PC-9 (cell line): ENCODE measurements around the gene ITPKC. TPM values are rescaled to one million over a fixed set of nuclear protein-coding genes. Genes with fewer than 3 reads are reported as not detected.

Experiments used
- BruUV-seq: library from RNA; stranded (reverse); fragments of 400-500 nt; replicated peaks from 2 replicates; lab custom pipeline; 2021; lab: Mats Ljungman, UMichigan
- CTCF ChIA-PET: fragments of 300-600 bp; sonication (Branson Sonifier 250); formaldehyde crosslinking; loops from one replicate; lab custom pipeline; 2022; ENCODE audit warnings: antibody characterized with exemption; lab: Charles Lee
- POLR2A ChIA-PET: fragments of 300-600 bp; sonication (Branson Sonifier 250); formaldehyde crosslinking; loops from one replicate; lab custom pipeline; 2022; ENCODE audit warnings: antibody characterized with exemption; ENCODE audit not compliant: unreplicated experiment; lab: Charles Lee
- DNase-seq, 2 experiments: peaks; one replicate each; pipeline versions ENCODE4 v3.0.0 to v3.0.0-alpha.2; 2015 to 2022; ENCODE audit warnings: mixed read lengths in 1 of 2
- H2AFZ ChIP-seq: fragments of 200-600 bp; sonication (generic); 2 replicates; pipeline ENCODE4 v1.8.1; 2017; ENCODE audit warnings: antibody characterized with exemption
- H3F3A ChIP-seq: fragments of 200-600 bp; sonication (generic); 2 replicates; pipeline ENCODE4 v1.8.1; 2017; ENCODE audit warnings: antibody characterized with exemption, mild to moderate bottlenecking, low read depth; ENCODE audit not compliant: insufficient read depth
- H3K27ac ChIP-seq: fragments of 200-600 bp; sonication (generic); 2 replicates; pipeline ENCODE4 v1.6.1; 2016; ENCODE audit warnings: mixed run types
- H3K27me3 ChIP-seq: fragments of 200-600 bp; sonication (generic); 2 replicates; pipeline ENCODE4 v1.6.1; 2016; ENCODE audit warnings: low read depth, mixed run types; ENCODE audit not compliant: insufficient read depth
- H3K36me3 ChIP-seq: fragments of 200-600 bp; sonication (generic); 2 replicates; pipeline ENCODE4 v1.6.1; 2016; ENCODE audit warnings: low read depth, mixed run types
- H3K4me1 ChIP-seq: fragments of 200-600 bp; sonication (generic); replicated peaks from 2 replicates; pipeline ENCODE4 v1.6.1; 2016; ENCODE audit warnings: mixed run types; ENCODE audit not compliant: insufficient read depth
- H3K4me2 ChIP-seq: fragments of 200-600 bp; sonication (generic); 2 replicates; pipeline ENCODE4 v1.6.1; 2017; ENCODE audit warnings: mixed run types
- H3K4me3 ChIP-seq: fragments of 200-600 bp; sonication (generic); 2 replicates; pipeline ENCODE4 v1.6.1; 2016; ENCODE audit warnings: mixed run types
- H3K79me2 ChIP-seq: fragments of 200-600 bp; sonication (generic); 2 replicates; pipeline ENCODE4 v1.6.1; 2017; ENCODE audit warnings: low read depth, mixed run types
- H3K9me2 ChIP-seq: fragments of 200-600 bp; sonication (generic); 2 replicates; pipeline ENCODE4 v1.8.1; 2017; ENCODE audit warnings: mild to moderate bottlenecking; ENCODE audit not compliant: insufficient read depth
- H3K9me3 ChIP-seq: fragments of 200-600 bp; sonication (generic); 2 replicates; pipeline ENCODE4 v1.8.1; 2016; ENCODE audit warnings: low read depth; ENCODE audit not compliant: insufficient read depth
- H4K20me1 ChIP-seq: fragments of 200-600 bp; sonication (generic); 2 replicates; pipeline ENCODE4 v1.8.1; 2017; ENCODE audit not compliant: insufficient read depth
- EZH2 ChIP-seq: fragments of 200-600 bp; sonication (generic); IDR thresholded peaks from 2 replicates; pipeline ENCODE4 v1.8.0; 2017; ENCODE audit warnings: antibody characterized with exemption, low read depth
- intact Hi-C: fragments of 100-400 bp; cut with micrococcal nuclease; formaldehyde crosslinking; loops from one replicate; pipeline ENCODE4 v1.10.0; 2022; ENCODE audit not compliant: unreplicated experiment
- total RNA-seq: library from RNA; stranded (reverse); gene quantifications from 2 replicates; pipeline ENCODE4 v1.2.3, GENCODE V29; 2021
- TF ChIP-seq, protein P1 (sequence below): fragments of 200-600 bp; sonication (generic); conservative IDR thresholded peaks from 2 replicates; pipeline ENCODE4 v1.6.1; 2017; ENCODE audit warnings: mixed run types, antibody characterized with exemption, mild to moderate bottlenecking, moderate library complexity

Gene ITPKC
- total RNA-seq, 1 experiment from 2014 or later: 17.6 TPM

DNA sequence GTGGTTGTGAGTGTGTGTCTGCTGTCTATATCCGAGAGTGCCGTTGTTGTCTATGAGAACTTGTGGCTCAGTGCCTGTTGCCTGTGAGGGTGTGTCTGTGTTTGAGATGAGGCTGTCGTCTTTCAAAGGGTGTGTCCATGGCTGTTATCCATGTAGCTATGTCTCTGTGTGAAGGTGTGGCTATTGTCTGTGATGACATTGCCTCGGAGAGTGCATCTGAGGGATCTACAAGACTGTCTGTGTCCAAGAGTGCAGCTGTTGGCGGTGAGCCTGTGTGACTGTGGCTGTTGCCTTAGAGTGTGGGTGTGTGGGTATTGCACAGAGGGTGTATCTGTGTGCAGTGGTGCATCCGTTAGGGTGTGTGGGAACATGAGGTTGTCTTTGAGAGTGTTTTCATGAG, 31.3 kb upstream of the ITPKC start:
- CTCF ChIA-PET: no interaction called here
- POLR2A ChIA-PET: no interaction called here
- BruUV-seq: no TSS peak

DNA sequence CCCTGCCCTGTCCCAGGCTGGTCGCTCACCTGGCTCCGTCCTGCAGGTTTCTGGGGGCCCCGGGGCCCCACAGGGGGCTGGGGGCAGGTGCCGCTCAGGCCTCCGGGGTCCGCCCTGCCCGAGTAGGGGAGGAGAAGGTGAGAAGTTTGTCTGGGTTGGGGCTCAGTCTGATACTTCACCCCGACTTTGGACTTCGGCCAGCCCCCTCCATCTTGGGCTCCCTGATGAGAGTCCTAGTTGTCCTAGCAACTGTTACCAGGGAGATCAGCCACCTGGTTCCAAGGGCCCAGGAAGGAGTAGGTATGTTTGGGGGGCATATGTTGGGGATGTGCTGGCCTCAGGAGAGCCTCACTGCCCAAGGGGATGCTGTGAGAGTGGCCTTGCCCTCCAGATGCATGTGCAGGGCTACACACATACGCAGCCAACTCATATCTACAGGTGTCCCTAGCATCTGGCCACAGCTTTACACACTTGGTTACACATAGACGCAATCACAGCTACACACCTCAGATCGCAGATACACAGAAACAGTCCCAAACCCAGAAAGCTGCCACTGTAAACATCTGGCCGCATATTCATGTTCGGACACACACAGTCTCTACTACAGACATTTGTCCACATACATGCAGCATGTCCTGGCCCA, 29.9 kb upstream of the ITPKC start:
- Histone ChIP-seq H3F3A (peaks cover 7% of the 10 kb centered on the region; the same call in 1 of the 2 replicates), H2AFZ (no peak overlapping the region), H3K27me3 (no peaks in the 10 kb centered on the region), H3K4me2 (no peak overlapping the region), H4K20me1 (no peaks in the 10 kb centered on the region), H3K36me3 (no peaks in the 10 kb centered on the region), H3K9me3 (no peaks in the 10 kb centered on the region), H3K79me2 (peaks cover 10% of the 10 kb centered on the region), H3K9me2 (no peaks in the 10 kb centered on the region), H3K27ac (no peak overlapping the region), H3K4me3 (no peak overlapping the region), H3K4me1 (peaks cover 19% of the 10 kb centered on the region)
- intact Hi-C loops: no loop called here
- POLR2A ChIA-PET: no interaction called here
- DNase-seq: no peak
- CTCF ChIA-PET: no interaction called here
- BruUV-seq: no TSS peak
- no peak for TF ChIP-seq EZH2

More for the DNA sequence above, 31.3 kb upstream of the ITPKC start:
- H4K20me1 ChIP-seq: no peaks in the 10 kb centered on the region
- no peaks in the 10 kb centered on the region for H3K36me3 ChIP-seq
- H3K4me2 ChIP-seq: no peak overlapping the region
- no peak overlapping the region for H2AFZ ChIP-seq
- no peak overlapping the region for H3K27ac ChIP-seq
- H3K27me3 ChIP-seq: no peaks in the 10 kb centered on the region
- H3K4me3 ChIP-seq: no peak overlapping the region
- no peak for DNase-seq
- TF ChIP-seq, protein P1, sequence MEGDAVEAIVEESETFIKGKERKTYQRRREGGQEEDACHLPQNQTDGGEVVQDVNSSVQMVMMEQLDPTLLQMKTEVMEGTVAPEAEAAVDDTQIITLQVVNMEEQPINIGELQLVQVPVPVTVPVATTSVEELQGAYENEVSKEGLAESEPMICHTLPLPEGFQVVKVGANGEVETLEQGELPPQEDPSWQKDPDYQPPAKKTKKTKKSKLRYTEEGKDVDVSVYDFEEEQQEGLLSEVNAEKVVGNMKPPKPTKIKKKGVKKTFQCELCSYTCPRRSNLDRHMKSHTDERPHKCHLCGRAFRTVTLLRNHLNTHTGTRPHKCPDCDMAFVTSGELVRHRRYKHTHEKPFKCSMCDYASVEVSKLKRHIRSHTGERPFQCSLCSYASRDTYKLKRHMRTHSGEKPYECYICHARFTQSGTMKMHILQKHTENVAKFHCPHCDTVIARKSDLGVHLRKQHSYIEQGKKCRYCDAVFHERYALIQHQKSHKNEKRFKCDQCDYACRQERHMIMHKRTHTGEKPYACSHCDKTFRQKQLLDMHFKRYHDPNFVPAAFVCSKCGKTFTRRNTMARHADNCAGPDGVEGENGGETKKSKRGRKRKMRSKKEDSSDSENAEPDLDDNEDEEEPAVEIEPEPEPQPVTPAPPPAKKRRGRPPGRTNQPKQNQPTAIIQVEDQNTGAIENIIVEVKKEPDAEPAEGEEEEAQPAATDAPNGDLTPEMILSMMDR: no peak
- TF ChIP-seq EZH2: no peak
- no peaks in the 10 kb centered on the region for H3K9me3 ChIP-seq
- no peaks in the 10 kb centered on the region for H3K9me2 ChIP-seq
- H3F3A ChIP-seq: peaks cover 7% of the 10 kb centered on the region; the same call in 1 of the 2 replicates
- H3K4me1 ChIP-seq: peaks cover 12% of the 10 kb centered on the region
- intact Hi-C loops: no loop called here
- peaks cover 10% of the 10 kb centered on the region for H3K79me2 ChIP-seq

DNA sequence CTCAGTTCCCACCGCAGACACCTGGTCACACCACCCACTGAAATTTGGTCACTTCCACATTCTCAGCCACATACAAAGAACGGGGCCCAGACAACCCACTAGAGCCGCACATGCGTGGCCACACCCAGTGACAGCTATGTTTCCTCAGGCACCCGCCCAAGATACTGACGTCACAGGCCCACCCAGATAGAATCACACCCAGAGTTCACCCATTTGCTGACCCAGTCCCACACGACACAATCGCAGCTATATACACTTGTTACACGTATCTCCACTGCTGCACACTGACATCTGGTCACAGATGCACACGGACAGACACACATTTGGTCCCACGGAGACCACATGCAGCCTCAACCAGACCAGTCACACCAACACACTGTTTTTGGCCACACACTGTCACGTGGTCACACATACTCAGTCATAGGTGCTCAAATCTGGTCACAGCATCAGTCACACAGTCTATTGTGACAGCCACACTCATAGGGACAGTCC, 29.3 kb upstream of the ITPKC start:
- BruUV-seq: no TSS peak
- no peaks in the 10 kb centered on the region for H3K9me2 ChIP-seq
- H3K79me2 ChIP-seq: peaks cover 10% of the 10 kb centered on the region
- DNase-seq: no peak
- no peaks in the 10 kb centered on the region for H4K20me1 ChIP-seq
- H3K27ac ChIP-seq: no peak overlapping the region
- no peak overlapping the region for H3K4me3 ChIP-seq
- H3K36me3 ChIP-seq: no peaks in the 10 kb centered on the region
- H2AFZ ChIP-seq: no peak overlapping the region
- POLR2A ChIA-PET: no interaction called here
- intact Hi-C loops: no loop called here
- H3K27me3 ChIP-seq: no peaks in the 10 kb centered on the region
- peaks cover 19% of the 10 kb centered on the region for H3K4me1 ChIP-seq
- no peaks in the 10 kb centered on the region for H3K9me3 ChIP-seq
- CTCF ChIA-PET: no interaction called here
- TF ChIP-seq, protein P1: no peak
- TF ChIP-seq EZH2: no peak
- H3K4me2 ChIP-seq: no peak overlapping the region
- peaks cover 7% of the 10 kb centered on the region; the same call in 1 of the 2 replicates for H3F3A ChIP-seq
